GM12875 (cell line): Measurements from ENCODE around the gene ASCL5.

Source experiments
- H3K4me3 ChIP-seq: one replicate; pipeline ENCODE4 v1.5.1; 2011; ENCODE audit warnings: low read depth, low read length, control low read depth
- CTCF ChIP-seq: IDR thresholded peaks from 2 replicates; pipeline ENCODE4 v1.5.1; 2011; ENCODE audit warnings: low read depth, mild to moderate bottlenecking, control low read depth, inconsistent platforms, low read length, moderate library complexity, borderline replicate concordance; ENCODE audit not compliant: insufficient read depth

Gene ASCL5

GRCh38 chr1:201126832-201127754 is at the start of gene ASCL5:
ASCL5 (minus strand) TSS chr1:201127184; CDS start chr1:201115372, 11,812 bp downstream.
- no peak within 1 kb of the TSS for H3K4me3 ChIP-seq
- no peak for TF ChIP-seq CTCF

GRCh38 chr1:201175820-201176500 is 49.0 kb upstream of the ASCL5 start:
- no peak for TF ChIP-seq CTCF
- no peak overlapping the region for H3K4me3 ChIP-seq

GRCh38 chr1:201173736-201174135 is 46.8 kb upstream of the ASCL5 start:
- TF ChIP-seq CTCF: no peak
- H3K4me3 ChIP-seq: no peak overlapping the region

GRCh38 chr1:201172999-201173610 is 46.1 kb upstream of the ASCL5 start:
- no peak for TF ChIP-seq CTCF
- no peak overlapping the region for H3K4me3 ChIP-seq

- no peak for TF ChIP-seq CTCF
- H3K4me3 ChIP-seq: no peak overlapping the region
Measured at GRCh38 chr1:201172326-201172725, 45.3 kb upstream of the ASCL5 start.

- H3K4me3 ChIP-seq: peak overlapping the region; percentile 39
- peak; percentile 62 for TF ChIP-seq CTCF
Measured at GRCh38 chr1:201171063-201172036, 44.4 kb upstream of the ASCL5 start.
